GM19023 (cell line): ENCODE data around the gene UPK1B.
"Not testable (repeated sequence)": the region's sequence is repeated elsewhere in the genome, so short reads cannot be mapped to it uniquely, and the experiment has no call there.

Experiments
- ATAC-seq: cut with Tn5 transposase; IDR thresholded peaks from one replicate; pipeline ENCODE4 v1.9.1; 2021; ENCODE audit warnings: mild to moderate bottlenecking, moderate library complexity; ENCODE audit not compliant: unreplicated experiment

Gene UPK1B

GRCh38 chr3:119173325-119173724 lies at the start of gene UPK1B:
UPK1B (plus strand) TSS chr3:119173598; CDS start chr3:119186742, 13,144 bp downstream.
- ATAC-seq = no peak

- no peak for ATAC-seq
Observed at GRCh38 chr3:119125342-119125741, 48.1 kb upstream of the UPK1B start.

- no peak for ATAC-seq
Observed at GRCh38 chr3:119125742-119126504, 47.5 kb upstream of the UPK1B start.

GRCh38 chr3:119130291-119130690 lies 43.1 kb upstream of the UPK1B start:
- not testable (repeated sequence) for ATAC-seq

- ATAC-seq = not testable (repeated sequence)
Observed at GRCh38 chr3:119132291-119132690, 41.1 kb upstream of the UPK1B start.

- ATAC-seq = not testable (repeated sequence)
Observed at GRCh38 chr3:119139360-119139759, 34.0 kb upstream of the UPK1B start.

GRCh38 chr3:119140466-119140865 lies 32.9 kb upstream of the UPK1B start:
- ATAC-seq = no peak

GRCh38 chr3:119145128-119145499 lies 28.3 kb upstream of the UPK1B start:
- no peak for ATAC-seq

GRCh38 chr3:119145500-119146167 lies 27.8 kb upstream of the UPK1B start, which contains the start of gene TEX55:
TEX55 (plus strand) TSS chr3:119146165; CDS start chr3:119146190, 25 bp downstream.
- ATAC-seq = no peak

- no peak for ATAC-seq
Observed at GRCh38 chr3:119146578-119147375, 26.6 kb upstream of the UPK1B start.

- ATAC-seq = no peak
Observed at GRCh38 chr3:119147494-119147893, 25.9 kb upstream of the UPK1B start.

- no peak for ATAC-seq
Observed at GRCh38 chr3:119148493-119149180, 24.8 kb upstream of the UPK1B start.

- ATAC-seq = no peak
Observed at GRCh38 chr3:119149484-119149883, 23.9 kb upstream of the UPK1B start.

- ATAC-seq = no peak
Observed at GRCh38 chr3:119156868-119157267, 16.5 kb upstream of the UPK1B start.

GRCh38 chr3:119157971-119158370 lies 15.4 kb upstream of the UPK1B start:
- no peak for ATAC-seq

- ATAC-seq = no peak
Observed at GRCh38 chr3:119160361-119160760, 13.0 kb upstream of the UPK1B start.

- ATAC-seq = no peak
Observed at GRCh38 chr3:119160815-119161214, 12.6 kb upstream of the UPK1B start.

GRCh38 chr3:119161240-119161639 lies 12.2 kb upstream of the UPK1B start:
- no peak for ATAC-seq

GRCh38 chr3:119164745-119165144 lies 8.7 kb upstream of the UPK1B start:
- ATAC-seq = not testable (repeated sequence)

- ATAC-seq = no peak
Observed at GRCh38 chr3:119170821-119171220, 2.6 kb upstream of the UPK1B start.
